Activated gamma-delta T cell treated with Interleukin-2 at 50 U/mL for 16 hours (primary cell): ENCODE results near the gene PTTG1.

Experiments used
- DNase-seq: peaks from one replicate; pipeline ENCODE4 v3.0.0-alpha.2; 2020

The PTTG1 gene

DNA sequence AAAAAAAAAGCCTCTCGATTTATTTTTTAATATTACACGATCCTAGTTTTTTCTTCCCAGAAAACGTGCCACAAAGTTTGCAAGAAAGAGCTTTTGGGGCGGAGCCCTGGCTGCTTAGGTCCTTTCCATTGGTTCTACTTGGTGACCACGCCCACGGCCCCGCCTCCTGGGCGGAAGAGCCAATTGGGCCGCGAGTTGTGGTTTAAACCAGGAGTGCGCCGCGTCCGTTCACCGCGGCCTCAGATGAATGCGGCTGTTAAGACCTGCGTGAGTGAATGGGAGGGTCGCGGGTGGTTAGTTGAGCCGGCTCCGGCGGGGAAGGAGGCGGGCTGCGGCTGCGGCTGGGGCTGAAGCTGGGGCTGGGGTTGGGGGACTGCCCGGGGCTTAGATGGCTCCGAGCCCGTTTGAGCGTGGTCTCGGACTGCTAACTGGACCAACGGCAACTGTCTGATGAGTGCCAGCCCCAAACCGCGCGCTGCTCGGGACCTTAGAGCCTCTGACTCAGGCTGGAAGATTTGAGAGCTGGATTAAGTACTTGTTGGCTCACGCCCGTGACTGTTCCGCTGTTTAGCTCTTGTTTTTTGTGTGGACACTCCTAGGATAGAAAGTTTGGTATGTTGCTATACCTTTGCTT, at the start of gene PTTG1:
PTTG1 (plus strand) TSS at position 231 of the 634 bp plus-strand sequence. CDS start 458 bp downstream, outside the sequence.
- DNase-seq, result peak; percentile 89

DNA sequence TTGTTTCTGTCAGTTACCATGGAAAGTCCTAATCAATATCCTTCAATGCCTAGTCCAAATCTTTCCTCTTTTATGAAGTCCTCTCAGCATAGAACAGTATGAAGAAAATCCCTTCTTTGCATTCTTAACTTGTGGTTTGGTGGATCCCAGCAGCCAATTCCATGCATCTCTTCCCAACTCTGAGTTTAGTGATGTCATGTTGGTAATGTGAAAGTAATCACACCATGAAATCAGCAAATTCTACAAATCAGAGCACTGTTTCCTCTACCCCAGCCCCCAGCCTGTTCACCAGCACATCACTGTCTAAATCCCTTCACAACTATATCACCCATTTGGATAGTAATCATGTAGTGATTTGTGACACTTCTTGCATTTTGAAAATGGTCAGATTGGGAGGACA, 46.5 kb upstream of the PTTG1 start:
- DNase-seq, result no peak

DNA sequence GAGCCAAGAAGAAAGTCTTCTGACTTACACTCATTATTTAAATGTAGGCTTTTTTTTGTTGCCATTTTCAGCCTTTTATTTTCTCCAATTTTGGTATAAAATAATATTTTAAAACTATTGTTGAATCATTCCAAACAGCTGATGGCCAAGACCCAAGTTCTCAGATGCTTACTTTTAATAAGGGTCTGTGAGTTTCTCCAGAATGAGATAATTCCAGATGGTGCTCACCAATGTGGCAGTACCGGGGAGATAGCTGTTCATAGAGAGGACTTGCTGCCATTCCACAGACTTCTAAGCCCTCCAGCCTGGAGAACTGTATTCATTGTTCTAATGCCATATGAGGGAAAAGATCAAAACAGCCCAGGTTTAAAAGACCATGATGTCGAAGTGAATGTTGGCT, 46.0 kb upstream of the PTTG1 start:
- no peak for DNase-seq

DNA sequence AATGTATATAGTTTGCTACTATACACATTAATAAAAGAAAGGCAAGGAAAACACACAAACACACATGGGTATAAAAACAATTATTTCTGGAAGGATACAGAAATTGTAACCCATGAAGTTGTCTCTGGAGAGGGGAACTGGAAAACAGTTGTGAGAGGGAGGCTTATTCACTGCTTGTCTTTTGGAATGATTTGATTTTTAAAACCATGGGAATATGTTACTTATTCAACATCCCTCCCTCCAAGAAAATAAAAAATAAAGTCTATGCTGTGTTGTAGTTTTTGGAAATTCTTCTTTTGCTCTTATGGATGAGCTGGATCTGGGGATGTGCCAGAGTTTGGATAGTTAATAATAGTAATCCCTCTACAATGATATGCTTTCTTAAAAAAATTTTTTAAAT, 45.2 kb upstream of the PTTG1 start:
- DNase-seq, result no peak

DNA sequence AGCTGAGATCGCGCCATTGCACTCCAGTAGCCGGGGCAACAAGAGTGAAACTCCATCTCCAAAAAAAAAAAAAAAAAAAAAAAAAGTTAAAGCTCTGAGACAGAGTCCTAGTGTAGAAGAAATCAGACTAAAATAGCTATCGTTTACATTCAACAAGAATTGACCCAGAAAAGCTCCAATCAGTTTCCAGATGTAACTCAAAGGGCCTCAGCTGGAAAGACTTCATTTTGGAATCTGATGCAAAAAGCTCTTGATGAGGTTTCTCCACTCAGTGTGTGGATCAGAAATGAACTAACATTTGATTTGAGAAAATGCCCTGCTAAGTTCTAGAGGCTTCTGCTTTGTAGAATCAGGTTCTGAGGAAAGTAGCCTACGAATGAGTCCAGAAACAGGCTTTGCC, 44.0 kb upstream of the PTTG1 start:
- no peak for DNase-seq

DNA sequence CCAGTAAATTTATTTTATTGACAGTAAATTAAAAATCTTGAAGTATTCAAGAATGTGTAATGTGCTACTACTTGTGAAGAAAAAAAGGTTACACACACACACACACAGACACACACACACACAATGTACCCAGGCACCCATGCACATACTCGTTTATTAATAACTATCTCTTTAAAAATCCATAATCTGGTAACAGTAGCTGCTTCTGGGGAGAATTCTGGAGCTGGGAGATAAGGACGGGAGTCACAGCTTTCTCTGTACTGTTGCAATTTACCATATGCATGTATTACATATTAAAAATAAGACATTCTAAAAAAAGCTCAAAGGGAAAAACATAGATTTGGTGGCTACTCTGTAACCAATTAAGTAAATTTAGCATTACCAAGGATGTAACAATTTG, 43.3 kb upstream of the PTTG1 start:
- no peak for DNase-seq

DNA sequence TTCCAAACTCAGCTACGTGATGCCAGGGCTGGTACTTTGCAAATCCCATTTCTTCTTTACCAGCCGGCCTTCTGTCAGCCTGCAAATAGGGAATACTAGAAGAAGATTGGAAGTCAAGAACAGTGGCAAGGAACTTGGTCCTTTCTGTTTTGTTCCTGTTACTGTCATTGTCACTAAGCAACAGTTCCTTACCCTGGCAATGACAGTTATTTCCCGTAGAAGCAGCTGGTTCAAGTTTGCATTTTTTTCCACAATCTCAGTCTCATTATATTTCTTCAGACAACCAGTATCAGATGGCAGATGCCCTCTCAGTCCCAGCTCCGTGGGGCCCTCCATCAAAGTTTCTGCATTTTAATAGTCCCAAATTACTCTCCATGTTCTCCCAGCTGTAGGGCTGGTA, 42.1 kb upstream of the PTTG1 start:
- DNase-seq, result no peak

DNA sequence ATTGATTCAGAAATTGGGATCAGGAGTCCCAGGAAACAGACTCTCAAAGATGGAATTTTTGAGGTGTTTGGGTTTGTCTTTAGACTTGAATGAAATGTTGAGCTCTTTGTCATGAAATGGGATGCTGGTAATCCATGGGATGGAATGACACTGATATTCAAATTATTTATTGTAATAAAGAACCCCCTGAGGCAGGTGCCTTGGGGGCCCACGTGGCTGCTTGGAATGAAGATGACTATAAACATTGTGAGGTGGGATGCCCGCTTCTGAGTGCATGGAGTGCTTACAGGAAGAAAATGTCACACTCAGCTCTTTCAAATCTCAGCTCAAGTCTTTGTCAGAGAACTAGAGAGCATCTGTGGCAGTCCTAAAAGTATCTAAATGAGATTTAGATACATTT, 41.6 kb upstream of the PTTG1 start:
- DNase-seq, result no peak

DNA sequence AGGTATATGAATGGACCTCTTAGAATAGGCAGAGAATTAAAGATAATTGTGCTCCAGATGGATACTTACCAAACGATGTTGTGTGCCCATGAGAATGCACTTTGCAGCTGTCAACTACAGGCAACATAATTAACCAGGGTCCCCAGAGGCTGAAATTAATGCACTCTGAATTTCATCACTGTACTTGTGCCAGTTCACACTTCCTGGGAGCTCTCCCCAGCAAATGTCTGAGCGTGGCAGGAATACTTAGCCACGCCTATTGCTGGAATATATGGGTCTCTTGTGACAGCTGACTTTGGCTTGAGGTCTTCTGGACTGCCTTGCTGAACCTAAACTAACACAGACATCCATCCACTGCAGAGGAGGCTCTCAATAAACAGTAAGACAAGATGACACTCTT, 39.3 kb upstream of the PTTG1 start:
- DNase-seq, result no peak

DNA sequence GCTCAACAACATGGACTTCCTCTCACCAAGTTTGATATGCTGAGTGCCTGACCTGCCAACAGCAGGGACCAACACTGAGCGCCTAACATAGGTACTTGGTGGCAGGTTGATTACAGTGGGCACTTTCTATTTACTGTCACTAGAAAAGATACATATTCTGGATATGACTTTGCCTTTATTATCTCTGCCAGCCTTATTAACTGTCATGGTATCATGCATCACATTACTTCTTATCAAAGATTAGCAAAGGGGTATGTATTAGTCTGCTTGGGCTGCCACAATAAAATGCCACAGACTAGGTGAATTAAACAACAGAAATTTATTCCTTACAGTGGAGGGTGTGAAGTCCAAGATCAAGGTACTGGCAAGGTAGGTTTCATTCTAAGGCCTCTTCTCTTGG, 37.0 kb upstream of the PTTG1 start:
- no peak for DNase-seq

DNA sequence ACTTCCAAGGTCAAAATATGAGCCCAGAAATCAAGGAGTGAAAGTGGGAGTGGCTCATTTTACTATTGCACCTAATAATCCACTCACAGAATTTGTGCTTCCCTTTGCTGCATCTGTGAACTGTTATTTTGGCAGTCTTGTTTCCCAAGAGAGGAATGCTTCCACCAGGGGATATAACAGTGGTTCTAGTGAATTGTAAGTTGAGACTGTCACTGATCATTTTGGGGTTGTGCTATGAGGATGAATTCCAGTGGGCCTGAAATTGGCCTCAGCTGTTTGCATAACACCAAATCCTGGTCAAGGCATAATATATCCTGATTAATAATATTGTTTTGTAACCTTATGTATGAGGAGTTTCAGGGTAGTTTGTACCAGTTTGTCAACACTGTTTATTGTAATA, 36.2 kb upstream of the PTTG1 start:
- no peak for DNase-seq

DNA sequence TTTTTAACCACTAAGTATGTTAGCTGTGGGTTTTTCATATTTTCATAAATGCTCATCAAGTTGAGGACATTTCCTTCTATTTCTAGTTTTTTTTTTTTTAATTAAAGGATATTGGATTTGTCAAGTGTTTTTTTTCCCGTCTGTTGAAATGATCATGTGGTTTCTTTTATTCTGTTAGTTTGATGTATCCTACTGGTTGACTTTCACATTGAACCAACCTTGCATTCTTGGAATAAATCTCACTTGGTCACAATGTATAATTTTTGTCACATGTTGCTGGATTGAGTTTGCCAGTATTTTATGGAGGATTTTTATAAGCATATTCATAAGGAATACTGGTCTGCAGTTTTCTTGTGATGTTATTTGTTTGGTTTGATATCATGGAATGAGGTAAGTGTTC, 34.2 kb upstream of the PTTG1 start:
- no peak for DNase-seq

DNA sequence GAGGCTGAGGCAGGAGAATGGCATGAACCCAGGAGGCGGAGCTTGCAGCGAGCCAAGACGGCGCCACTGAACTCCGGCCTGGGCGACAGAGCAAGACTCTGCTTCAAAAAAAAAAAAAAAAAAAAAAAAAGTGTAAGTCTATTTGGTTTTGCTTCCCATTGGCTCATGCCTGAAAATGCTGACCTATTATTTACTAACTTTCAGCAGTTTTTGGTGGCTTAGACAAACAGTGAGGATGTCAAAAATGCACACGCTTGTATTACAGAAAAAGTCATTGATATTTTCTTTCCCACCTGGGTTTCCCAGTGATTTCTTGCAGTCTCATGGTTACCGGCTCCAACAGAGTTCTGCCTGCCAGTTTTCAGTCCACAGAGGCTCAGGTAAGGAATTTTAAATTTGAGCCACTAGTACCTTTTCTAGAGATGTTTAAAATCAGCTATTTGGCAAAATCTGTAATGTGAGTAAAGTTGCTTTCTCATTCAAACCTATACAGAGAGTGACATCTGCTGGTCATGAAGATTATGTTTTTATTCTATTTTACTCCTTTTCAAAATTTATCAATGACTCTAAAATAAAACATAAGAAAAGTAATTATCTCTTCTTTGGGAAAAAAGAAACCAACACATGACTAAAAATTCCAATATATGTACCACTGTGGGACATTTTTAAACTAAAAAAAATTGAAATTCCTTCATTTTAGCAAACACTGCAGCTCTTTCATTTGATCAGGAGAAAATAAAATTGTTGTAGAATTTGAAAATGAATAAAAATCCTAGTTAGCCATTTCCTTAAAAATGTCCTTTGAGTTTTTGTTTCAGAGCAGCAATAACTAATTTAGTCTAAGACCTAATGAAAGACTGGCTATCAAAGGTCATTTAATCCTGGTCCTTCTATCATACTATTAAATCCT, 30.6 kb upstream of the PTTG1 start:
- no peak for DNase-seq

DNA sequence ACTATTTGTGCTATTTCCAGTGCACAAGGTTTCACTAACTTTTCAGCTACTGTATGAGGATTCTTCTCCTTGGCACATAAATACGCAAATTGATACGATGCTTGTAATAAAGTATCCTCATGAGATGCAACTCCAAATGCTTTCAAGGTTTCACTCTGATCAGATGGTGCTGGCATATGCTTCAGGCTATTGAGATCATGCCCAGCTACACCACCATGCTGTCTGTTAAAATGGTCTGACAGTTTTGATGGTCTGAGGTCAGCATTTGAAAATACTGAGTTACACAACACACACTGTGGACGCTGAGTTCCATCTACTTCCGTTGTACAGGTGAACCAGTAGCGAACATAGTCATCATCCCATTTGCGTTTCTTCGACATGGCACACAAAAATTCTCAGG, 26.5 kb upstream of the PTTG1 start:
- no peak for DNase-seq

DNA sequence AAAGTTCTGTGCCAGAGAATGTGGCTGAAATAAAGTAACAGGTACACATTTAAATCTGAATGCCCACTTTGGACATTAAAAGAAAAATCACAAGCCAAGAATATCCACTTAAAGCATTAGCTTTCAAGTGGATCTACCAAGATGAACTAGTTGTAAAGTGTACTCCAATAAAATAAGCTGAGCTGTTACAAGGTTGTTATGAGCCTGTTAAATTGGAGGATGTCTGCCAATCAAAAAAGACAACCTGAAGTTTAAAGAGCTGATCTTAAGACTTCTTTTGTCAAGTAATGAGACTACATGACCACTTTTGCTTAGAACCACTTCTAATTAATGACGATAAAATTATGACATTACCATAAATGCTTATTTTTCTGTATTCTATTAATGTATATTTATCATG, 24.2 kb upstream of the PTTG1 start:
- DNase-seq, result no peak

DNA sequence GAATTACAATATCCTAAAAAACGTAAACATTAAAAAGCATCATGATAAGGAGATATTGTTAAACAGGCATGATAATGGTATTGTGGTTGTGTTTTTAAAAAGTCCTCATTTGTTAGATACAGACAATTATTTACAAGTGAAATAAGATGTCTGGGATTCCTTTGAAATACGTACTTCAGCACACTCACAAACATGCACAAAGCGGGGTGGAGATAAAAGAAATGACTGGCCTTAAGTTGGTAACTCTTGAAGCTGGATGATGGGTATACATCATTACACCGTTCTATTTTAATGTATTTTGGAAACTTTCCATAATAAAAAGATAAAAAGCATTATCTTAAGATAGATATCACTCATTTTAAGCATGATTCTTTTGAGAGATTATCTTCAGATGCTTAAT, 22.8 kb upstream of the PTTG1 start:
- DNase-seq, result no peak

DNA sequence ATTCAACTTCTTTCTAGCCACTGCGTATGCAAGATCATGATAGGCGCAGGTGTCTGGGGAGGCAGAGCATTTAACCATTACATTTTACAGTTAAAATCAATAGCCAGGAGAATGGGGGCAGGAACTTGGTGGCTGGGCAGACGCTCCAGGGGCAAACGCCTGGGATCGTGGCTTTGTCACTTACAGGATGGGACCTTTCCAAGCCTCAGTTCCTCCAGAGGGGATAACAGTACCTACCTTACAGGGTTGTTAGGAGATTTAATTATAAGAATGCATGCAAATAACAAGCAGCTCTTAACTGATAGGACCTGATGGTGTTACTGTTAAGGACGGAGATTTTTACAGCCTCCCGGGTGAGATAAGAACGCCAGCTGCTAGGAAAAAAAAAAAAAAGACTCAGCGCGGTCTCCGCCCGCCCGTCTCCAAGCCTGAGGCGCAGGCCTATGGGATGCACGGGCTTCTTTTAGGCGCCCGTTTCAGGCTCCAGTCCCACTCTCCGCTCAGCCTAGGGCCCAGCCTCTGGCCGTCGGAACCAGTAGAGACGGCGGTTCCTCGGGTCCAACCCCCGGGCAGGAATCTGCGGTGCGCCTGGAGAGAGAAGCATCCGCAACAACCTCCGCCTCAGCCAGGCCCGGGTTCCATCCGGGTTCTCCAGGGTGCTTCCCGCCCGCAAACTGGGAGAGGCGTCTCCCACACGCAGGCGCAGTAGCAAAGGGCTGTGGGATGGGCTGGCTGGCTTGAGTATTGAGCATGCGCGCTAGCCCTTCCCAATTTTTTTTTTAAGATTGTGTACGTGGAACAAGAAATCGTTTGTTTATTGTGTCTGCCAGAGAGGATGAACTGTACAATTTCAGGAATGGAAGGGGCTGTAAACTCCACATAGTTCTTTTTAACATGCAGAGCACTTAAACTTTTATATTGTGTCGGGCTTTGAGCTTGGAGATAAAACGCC, 22.0 kb upstream of the PTTG1 start, which contains the start of gene FAM200C:
FAM200C (minus strand) TSS at position 653 of the 952 bp plus-strand sequence. CDS start 4,564 bp downstream, outside the sequence.
- DNase-seq, result peak; percentile 51

DNA sequence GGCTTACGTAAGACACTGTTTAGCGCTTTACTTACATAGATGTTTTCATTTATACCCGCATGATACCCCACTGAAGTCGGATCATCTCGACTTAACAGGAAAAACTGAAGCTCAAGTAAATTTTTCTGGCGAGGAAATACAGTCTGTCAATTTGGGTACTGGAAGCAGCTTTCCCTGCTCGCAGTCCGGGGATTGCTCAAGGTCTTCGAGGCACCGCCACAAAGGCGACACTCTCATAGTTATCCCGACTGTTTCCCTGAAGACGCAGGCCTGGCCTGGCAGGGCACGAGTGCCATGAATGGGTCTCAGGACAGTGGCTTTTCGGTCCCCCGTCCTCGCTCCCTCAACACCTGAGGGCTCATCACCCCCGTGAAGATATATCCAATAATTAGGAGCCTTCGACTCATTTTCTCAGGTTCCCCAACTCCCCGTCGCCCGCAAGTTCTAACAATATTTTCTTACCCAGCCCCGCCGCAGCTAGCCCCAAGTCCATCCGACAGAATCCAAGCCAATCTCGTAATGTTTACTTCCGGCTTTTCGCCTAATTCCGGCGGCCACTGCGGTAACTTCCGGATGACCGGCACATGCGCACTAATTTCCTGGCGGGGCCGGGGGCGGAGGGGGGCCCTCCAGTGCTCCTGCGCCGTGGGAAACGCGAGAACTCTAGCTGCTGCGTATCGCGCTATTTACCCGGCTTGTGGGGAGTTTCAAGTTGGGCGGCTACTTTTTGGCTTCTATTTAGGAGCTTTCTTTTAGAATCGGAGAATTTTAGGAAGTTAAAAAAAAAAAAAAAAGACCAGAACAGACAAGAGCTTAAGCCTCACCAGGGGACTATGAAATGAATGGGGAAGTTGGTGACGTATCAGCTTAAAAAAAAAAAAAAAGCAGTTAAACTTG, 2.8 kb upstream of the PTTG1 start, which contains the start of gene SLU7:
SLU7 (minus strand) TSS at position 521 of the 897 bp plus-strand sequence. CDS start 3,787 bp downstream, outside the sequence.
- peak; percentile 93 for DNase-seq

DNA sequence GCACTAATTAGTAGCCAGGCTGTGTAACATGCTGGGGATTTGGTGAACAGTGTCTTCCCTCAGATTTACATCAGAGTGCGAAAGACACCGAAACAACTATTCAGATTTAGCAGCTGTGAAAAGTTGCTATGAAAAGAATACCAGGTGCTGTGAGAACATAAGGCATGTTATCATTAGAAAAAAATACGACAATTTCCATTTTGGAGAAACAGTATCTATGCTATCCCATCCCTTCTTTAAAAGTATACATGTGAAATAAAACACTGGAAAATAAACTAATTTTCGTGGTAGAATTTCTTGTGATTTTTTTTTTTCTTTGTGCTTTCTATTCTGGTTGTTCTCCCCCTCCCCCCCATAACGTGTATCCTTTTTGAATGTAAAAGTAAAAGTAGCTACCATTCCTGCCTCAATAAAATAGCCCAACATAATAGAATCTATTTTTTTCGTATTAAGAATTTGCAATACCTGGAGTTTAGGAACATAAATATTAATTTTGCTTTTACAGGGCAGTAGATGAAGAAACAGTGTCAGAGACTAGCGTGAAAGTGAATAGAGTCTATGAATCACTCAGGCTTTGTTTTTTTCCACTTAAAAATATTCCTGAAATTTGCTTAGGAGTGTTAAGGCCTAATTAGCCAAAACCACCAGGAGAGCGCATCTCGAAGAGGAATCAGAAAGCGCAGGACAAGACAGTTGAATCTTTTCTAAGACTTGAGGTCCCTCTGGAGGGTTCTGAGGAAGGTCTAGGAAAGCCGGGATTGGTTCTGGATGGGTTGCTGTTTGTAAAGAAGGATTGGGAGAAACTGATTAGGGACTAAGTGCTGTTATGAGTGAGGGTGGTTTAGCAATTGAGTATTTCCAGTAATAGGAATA, 2.0 kb upstream of the PTTG1 start:
- DNase-seq, result no peak

DNA sequence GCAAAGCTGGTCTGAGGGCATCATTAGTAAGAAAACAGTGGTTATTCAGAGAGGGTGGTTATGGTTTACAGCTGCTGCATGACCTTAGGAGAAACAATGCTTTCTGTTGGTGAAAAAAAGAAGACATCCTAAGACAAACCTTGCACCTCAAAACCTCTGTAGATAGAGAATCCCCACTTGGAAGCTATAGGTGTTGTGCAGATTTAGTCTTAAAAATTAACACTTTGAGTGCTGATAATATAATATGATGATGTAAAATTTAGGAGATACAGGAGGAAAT, 1.4 kb upstream of the PTTG1 start:
- DNase-seq, result no peak

DNA sequence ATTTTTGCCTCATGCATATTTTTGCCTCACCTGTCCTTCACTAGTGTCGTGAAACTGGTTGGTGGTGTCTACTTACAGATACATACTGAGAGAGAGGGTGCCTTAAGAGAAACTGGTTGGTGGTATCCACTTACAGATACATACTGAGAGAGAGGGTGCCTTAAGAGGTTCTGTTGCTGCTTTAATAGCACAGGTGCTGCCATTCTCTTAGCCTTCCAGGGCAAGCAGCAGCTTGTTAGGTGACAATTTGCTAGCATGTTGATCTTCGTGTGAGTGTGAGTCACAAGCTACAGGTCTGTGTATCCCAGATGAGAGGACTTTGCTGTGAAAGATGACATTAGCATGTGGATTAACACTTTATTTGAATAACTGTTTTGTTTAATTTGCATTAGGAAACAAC, 1.4 kb downstream of the PTTG1 start:
- no peak for DNase-seq
